ENCODE results near the gene DNAL4. TPM values are rescaled to one million over a fixed set of nuclear protein-coding genes. Genes with fewer than 3 reads are reported as not detected.

Gene DNAL4
- total RNA-seq, 1 experiment from 2014 or later = 11.6 TPM

- no peak for DNase-seq (ENCODE audit: low read depth)
These were observed 53.7 kb downstream of the DNAL4 start for GRCh38 chr22:38740116-38740723.

- DNase-seq (ENCODE audit: low read depth) = no peak
These were observed 54.5 kb downstream of the DNAL4 start for GRCh38 chr22:38739300-38740055.

- no peak for DNase-seq (ENCODE audit: low read depth)
These were observed 55.4 kb downstream of the DNAL4 start for GRCh38 chr22:38738475-38739070.

- no peak for DNase-seq (ENCODE audit: low read depth)
These were observed 56.5 kb downstream of the DNAL4 start for GRCh38 chr22:38737302-38738060.

- DNase-seq (ENCODE audit: low read depth) = no peak
These were observed 57.7 kb downstream of the DNAL4 start for GRCh38 chr22:38736257-38736570.

GRCh38 chr22:38735465-38736256 lies 58.3 kb downstream of the DNAL4 start:
- DNase-seq (ENCODE audit: low read depth) = no peak

GRCh38 chr22:38735126-38735464 lies 58.8 kb downstream of the DNAL4 start:
- no peak for DNase-seq (ENCODE audit: low read depth)

- no peak for DNase-seq (ENCODE audit: low read depth)
These were observed 59.4 kb downstream of the DNAL4 start for GRCh38 chr22:38734421-38735100.

GRCh38 chr22:38733724-38734381 lies 60.1 kb downstream of the DNAL4 start:
- no peak for DNase-seq (ENCODE audit: low read depth)

- DNase-seq (ENCODE audit: low read depth) = peak; percentile 39
These were observed 60.6 kb downstream of the DNAL4 start for GRCh38 chr22:38733329-38733723.

- no peak for DNase-seq (ENCODE audit: low read depth)
These were observed 61.6 kb downstream of the DNAL4 start for GRCh38 chr22:38732251-38732815.

- no peak for DNase-seq (ENCODE audit: low read depth)
These were observed 62.2 kb downstream of the DNAL4 start for GRCh38 chr22:38731703-38732161.

- DNase-seq (ENCODE audit: low read depth) = no peak
These were observed 63.5 kb downstream of the DNAL4 start for GRCh38 chr22:38730411-38730871.

GRCh38 chr22:38729946-38730345 lies 64.0 kb downstream of the DNAL4 start:
- no peak for DNase-seq (ENCODE audit: low read depth)

- DNase-seq (ENCODE audit: low read depth) = no peak
These were observed 64.8 kb downstream of the DNAL4 start for GRCh38 chr22:38728871-38729796.

Measured in Daoy (cell line).